Measurements from ENCODE around the gene DPEP1. TPM values are rescaled to one million over a fixed set of nuclear protein-coding genes. Genes with fewer than 3 reads are reported as not detected.
"Not testable (repeated sequence)": the region's sequence is repeated elsewhere in the genome, so short reads cannot be mapped to it uniquely, and the experiment has no call there.

The DPEP1 gene
- polyA plus RNA-seq, 3 donors = not detected

- Histone ChIP-seq H3K79me2 (ENCODE audit: insufficient read depth, low read length) (peaks cover 39% of the 10 kb centered on the region), H3K27ac (ENCODE audit: low read depth in 1 of 2, low read length in 2 of 2) (no peak overlapping the region), H3K27me3 (ENCODE audit: control insufficient read depth in 2 of 2, insufficient read depth in 2 of 2, low read length in 2 of 2) (no peaks in the 10 kb centered on the region), H3K4me3 (replicated peaks in 1 of 3; ENCODE audit: low read depth in 2 of 3, low read length in 3 of 3) (no peak overlapping the region), H2AFZ (ENCODE audit: insufficient read depth, low read depth, low read length, poor library complexity, severe bottlenecking) (no peak overlapping the region), H4K20me1 (ENCODE audit: insufficient read depth, low read length) (peaks cover 15% of the 10 kb centered on the region), H3K36me3 (replicated peaks in 1 of 2; ENCODE audit: control insufficient read depth in 1 of 2, insufficient read depth in 2 of 2, low read length in 2 of 2) (peaks cover 2 to 40% of the 10 kb centered on the region in 2 donors), H3K4me2 (replicated peaks; ENCODE audit: extremely low read depth, low read length, poor library complexity, severe bottlenecking) (no peak overlapping the region), H3K9me3 (replicated peaks in 1 of 2; ENCODE audit: control insufficient read depth in 1 of 2, insufficient read depth in 1 of 2, low read length in 2 of 2) (no peaks in the 10 kb centered on the region), H3K4me1 (ENCODE audit: control insufficient read depth in 1 of 2, insufficient read depth in 2 of 2, low read length in 2 of 2) (peaks cover 16 to 21% of the 10 kb centered on the region in 2 donors), H3K9ac (ENCODE audit: insufficient read depth, low read length, poor library complexity, severe bottlenecking) (no peak overlapping the region)
- no peak for DNase-seq
- WGBS (ENCODE audit: insufficient coverage) = 95% methylated on average over 5 of the region's 7 CpGs
- Mint-ChIP-seq H3K27ac (no peak overlapping the region), H3K4me1 (peaks cover 27% of the 10 kb centered on the region), H3K9me3 (no peaks in the 10 kb centered on the region), H3K36me3 (peaks cover 25 to 54% of the 10 kb centered on the region in 2 donors), H3K27me3 (ENCODE audit: low read depth in 3 of 3) (peaks cover 0 to 1% (median 0%) of the 10 kb centered on the region in 3 donors), H3K4me3 (no peak overlapping the region)
- no peak for TF ChIP-seq CTCF (IDR thresholded peaks at IDR 0.05)
- intact Hi-C loops (cut with micrococcal nuclease) = no loop called here
Measured at GRCh38 chr16:89660146-89660545, 46.7 kb downstream of the DPEP1 start.

- no peak overlapping the region for H3K27ac Mint-ChIP-seq
- H3K4me3 ChIP-seq (replicated peaks in 1 of 3; ENCODE audit: low read depth in 2 of 3, low read length in 3 of 3) = no peak overlapping the region
- peaks cover 25 to 45% of the 10 kb centered on the region in 2 donors for H3K36me3 Mint-ChIP-seq
- peaks cover 0 to 2% of the 10 kb centered on the region in 2 donors for H3K9me3 ChIP-seq (replicated peaks in 1 of 2; ENCODE audit: control insufficient read depth in 1 of 2, insufficient read depth in 1 of 2, low read length in 2 of 2)
- H4K20me1 ChIP-seq (ENCODE audit: insufficient read depth, low read length) = peaks cover 9% of the 10 kb centered on the region
- H3K4me3 Mint-ChIP-seq = no peak overlapping the region
- intact Hi-C loops (cut with micrococcal nuclease) = no loop called here
- H3K4me1 Mint-ChIP-seq = peaks cover 17% of the 10 kb centered on the region
- DNase-seq = no peak
- H3K36me3 ChIP-seq (replicated peaks in 1 of 2; ENCODE audit: control insufficient read depth in 1 of 2, insufficient read depth in 2 of 2, low read length in 2 of 2) = peaks cover 2 to 37% of the 10 kb centered on the region in 2 donors
- H3K27me3 ChIP-seq (ENCODE audit: control insufficient read depth in 2 of 2, insufficient read depth in 2 of 2, low read length in 2 of 2) = no peaks in the 10 kb centered on the region
- WGBS (ENCODE audit: insufficient coverage) = 91% methylated on average over 8 of the region's 9 CpGs
- H3K4me1 ChIP-seq (ENCODE audit: control insufficient read depth in 1 of 2, insufficient read depth in 2 of 2, low read length in 2 of 2) = peaks cover 16 to 19% of the 10 kb centered on the region in 2 donors
- H3K9ac ChIP-seq (ENCODE audit: insufficient read depth, low read length, poor library complexity, severe bottlenecking) = no peak overlapping the region
- no peak for TF ChIP-seq CTCF (IDR thresholded peaks at IDR 0.05)
- no peak overlapping the region for H3K4me2 ChIP-seq (replicated peaks; ENCODE audit: extremely low read depth, low read length, poor library complexity, severe bottlenecking)
- no peak overlapping the region for H3K27ac ChIP-seq (ENCODE audit: low read depth in 1 of 2, low read length in 2 of 2)
- no peak overlapping the region for H2AFZ ChIP-seq (ENCODE audit: insufficient read depth, low read depth, low read length, poor library complexity, severe bottlenecking)
- H3K27me3 Mint-ChIP-seq (ENCODE audit: low read depth in 3 of 3) = no peaks in the 10 kb centered on the region
- H3K79me2 ChIP-seq (ENCODE audit: insufficient read depth, low read length) = peaks cover 28% of the 10 kb centered on the region
- peaks cover 0 to 5% (median 1%) of the 10 kb centered on the region in 7 donors for H3K9me3 Mint-ChIP-seq
Measured at GRCh38 chr16:89661215-89661614, 47.8 kb downstream of the DPEP1 start.

GRCh38 chr16:89664238-89664637 lies 50.8 kb downstream of the DPEP1 start:
- H2AFZ ChIP-seq (ENCODE audit: insufficient read depth, low read depth, low read length, poor library complexity, severe bottlenecking); H3K4me1 ChIP-seq (ENCODE audit: control insufficient read depth in 1 of 2, insufficient read depth in 2 of 2, low read length in 2 of 2); H3K27ac ChIP-seq (ENCODE audit: low read depth in 1 of 2, low read length in 2 of 2); H3K9ac ChIP-seq (ENCODE audit: insufficient read depth, low read length, poor library complexity, severe bottlenecking); DNase-seq; H3K27me3 Mint-ChIP-seq (ENCODE audit: low read depth in 3 of 3); intact Hi-C loops (cut with micrococcal nuclease); H4K20me1 ChIP-seq (ENCODE audit: insufficient read depth, low read length); H3K27me3 ChIP-seq (ENCODE audit: control insufficient read depth in 2 of 2, insufficient read depth in 2 of 2, low read length in 2 of 2); H3K4me3 ChIP-seq (replicated peaks in 1 of 3; ENCODE audit: low read depth in 2 of 3, low read length in 3 of 3); H3K27ac Mint-ChIP-seq; H3K4me3 Mint-ChIP-seq; H3K4me2 ChIP-seq (replicated peaks; ENCODE audit: extremely low read depth, low read length, poor library complexity, severe bottlenecking); H3K9me3 ChIP-seq (replicated peaks in 1 of 2; ENCODE audit: control insufficient read depth in 1 of 2, insufficient read depth in 1 of 2, low read length in 2 of 2); H3K79me2 ChIP-seq (ENCODE audit: insufficient read depth, low read length): not testable (repeated sequence)
- Mint-ChIP-seq H3K36me3 (peaks cover 25 to 45% of the 10 kb centered on the region in 2 donors), H3K4me1 (peaks cover 12% of the 10 kb centered on the region), H3K9me3 (peaks cover 5 to 11% (median 9%) of the 10 kb centered on the region in 7 donors)
- 100% methylated on average over 4 of the region's 11 CpGs for WGBS (ENCODE audit: insufficient coverage)
- H3K36me3 ChIP-seq (replicated peaks in 1 of 2; ENCODE audit: control insufficient read depth in 1 of 2, insufficient read depth in 2 of 2, low read length in 2 of 2) = peaks cover 2 to 37% of the 10 kb centered on the region in 2 donors

Measured in CD14-positive monocyte (primary cell).